Glomerular visceral epithelial cell (primary cell): Measurements from ENCODE around the gene ABCA12.

Experiments used
- DNase-seq: peaks from one replicate; pipeline ENCODE4 v3.0.0-alpha.2; 2016; ENCODE audit errors: extremely low spot score

ABCA12 gene

DNA sequence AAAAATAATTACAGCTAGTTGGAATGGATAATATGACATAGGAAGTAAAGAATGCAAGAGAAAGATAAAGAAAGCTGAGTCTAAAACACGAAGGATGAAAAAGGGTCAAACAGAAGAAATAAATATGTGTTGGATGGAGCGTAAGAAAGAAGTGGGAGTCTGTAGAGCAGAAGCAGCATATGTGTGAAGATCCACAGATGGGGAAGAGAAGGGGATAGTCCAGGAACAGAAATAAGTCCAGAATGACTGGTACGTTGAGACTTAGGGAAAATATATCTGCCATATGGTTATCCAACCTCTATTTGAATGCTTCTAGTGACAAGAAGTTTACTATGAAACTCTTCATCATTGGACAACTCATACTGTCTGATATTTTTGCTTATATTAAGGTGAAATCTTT is 18.0 kb downstream of the ABCA12 start:
- no peak for DNase-seq

DNA sequence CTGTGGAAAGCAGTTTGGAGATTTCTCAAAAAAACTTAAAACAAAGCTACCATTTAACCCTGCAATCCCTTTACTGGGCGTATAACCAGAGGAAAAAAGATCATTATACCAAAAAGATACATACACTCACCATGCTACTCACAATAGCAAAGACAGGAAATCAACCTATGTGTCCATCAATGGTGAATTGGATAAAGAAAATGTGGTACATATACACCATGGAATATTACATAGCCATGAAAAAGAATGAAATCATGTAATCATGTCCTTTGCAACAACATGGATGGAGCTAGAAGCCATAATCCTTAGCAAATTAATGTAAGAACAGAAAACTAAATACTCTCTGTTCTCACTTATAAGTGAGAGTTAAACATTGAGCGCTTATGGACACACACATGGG is 18.6 kb downstream of the ABCA12 start:
- DNase-seq: no peak

DNA sequence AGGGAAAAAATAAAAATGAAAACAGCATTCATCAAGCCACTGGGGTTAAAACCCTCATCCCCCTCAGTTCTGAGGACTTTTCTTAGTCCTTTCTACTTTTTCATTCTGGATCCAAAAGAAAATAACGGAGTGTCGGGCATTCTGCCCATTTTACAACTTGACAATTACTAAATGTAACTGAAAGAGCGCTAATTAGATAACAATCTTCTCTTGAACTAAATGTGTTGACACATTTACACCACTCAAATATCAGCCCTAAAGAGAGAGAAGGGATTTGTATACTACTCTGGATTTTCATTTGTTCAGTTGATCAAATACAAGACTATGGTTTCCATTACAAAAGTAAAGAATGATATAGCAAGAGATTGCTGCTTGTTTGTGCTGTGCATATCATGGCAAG is 27.5 kb downstream of the ABCA12 start:
- no peak for DNase-seq

DNA sequence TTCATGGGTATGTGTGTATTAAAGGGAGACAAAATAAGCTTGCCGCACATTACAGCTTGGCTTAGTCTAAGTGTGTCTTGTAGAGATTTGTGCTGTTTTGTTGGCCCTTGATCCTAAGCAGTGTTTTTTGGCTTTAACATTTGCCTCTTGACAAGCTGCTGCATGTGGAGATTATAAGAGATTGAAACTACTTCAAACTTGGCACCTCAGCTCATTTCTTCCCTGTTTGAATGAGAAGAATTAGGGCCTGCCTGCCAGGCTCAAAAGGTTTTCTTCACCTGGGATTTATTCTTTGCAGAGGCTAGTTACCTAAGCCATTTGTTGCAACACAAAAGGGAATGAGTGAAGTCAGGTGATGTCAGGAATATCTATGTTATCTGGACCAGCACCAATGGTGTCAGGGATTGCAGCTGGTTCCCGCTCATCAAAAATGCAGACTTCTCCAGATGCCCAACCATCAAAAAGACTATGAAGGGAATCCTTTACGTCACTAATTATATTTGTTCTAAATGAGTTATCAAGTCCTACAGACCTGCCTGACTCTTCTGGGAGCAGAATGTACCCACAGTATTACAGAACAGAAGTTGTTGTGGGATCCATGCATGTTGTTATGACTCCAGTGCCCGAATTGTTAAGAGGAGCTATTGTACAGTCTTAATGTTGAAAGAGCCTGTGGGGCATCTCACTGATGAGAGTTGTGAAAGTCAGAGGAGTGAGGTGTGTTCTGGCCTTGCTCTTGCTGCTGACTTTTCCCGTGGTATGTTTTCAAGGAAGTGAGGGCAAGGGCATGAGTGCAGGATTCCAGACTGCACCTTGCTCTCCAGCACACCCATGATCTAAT is 31.0 kb downstream of the ABCA12 start:
- no peak for DNase-seq

DNA sequence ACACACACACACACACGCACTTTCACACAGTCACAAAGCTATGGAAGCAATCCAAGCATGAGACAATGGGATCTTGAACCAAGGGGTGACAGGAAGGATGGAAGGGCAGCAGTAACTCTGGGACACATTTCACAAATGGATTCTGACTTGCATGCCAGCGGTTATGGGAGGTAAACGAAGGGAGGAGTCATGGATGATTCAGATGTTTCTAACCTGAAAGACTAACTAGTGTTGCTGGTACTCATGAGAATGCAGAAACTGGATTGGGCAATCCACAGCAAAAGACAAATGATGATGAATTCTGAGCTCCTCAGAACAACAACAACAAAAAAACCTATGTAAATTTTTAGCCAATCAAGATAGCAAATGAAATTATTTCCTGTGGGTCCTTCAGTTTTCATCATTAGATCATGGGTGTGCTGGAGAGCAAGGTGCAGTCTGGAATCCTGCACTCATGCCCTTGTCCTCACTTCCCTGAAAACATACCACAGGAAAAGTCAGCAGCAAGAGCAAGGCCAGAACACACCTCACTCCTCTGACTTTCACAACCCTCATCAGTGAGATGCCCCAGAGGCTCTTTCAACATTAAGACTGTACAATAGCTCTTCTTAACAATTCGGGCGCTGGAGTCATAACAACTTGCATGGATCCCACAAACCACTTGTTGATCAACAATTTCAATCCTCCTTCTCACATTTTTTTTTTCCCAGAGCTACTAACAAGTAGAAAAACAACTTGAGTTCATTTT is 32.6 kb downstream of the ABCA12 start:
- DNase-seq: peak; percentile 2

DNA sequence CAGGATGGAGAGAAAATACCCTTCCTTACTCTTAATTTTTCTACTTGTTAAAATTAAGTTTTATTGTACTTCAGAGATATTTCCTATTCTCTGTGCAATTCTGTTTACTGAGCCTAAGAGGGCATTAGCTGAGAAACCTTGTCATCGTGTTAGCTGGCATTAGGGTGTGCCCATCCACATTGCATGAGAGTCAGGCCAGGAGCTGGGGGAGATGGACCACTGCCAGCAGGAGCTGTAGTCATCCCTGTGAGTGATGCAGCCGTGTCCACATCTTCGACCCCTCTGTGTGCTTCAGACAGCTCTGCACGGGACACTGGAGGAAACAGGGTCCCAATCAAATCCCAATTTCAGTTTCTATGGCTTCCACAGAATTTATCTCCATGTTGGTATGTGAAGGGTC is 34.2 kb downstream of the ABCA12 start:
- no peak for DNase-seq

DNA sequence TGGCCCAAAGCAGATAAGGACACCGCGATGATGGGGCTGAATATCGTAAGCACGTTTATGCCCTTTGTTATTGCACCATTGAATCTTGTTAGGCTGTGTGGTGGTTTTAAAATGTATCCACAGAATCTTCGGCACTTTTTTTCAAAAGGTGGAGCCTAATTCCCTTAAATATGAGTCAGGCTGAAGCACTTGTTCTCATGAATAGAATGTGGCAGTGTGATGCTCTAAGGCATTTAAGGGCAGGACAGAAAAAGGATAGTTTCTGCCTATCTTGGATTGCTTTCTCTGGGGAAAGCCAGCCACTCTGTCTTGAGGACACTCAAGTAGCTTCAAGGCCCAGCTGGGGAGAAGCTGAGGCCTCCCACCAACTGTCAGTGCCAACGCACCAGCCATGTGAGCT is 39.6 kb downstream of the ABCA12 start:
- no peak for DNase-seq

DNA sequence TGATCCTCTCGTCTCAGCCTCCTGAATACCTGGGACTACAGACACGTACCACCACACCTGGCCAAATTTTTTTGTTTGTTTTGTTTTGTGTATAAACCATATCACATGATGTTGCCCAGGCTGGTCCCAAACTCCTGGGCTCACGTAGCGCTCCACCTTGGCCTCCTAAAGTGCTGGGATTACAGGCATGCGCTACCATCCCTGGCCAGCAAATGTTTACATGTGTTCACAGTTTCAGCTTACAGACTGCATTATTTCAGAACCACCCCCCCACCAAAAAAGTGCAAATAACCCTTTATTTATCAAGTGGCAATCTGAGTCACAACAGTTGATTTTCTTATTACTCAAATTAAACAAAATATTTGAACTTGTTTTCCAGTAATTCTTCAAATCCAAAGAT is 54.3 kb downstream of the ABCA12 start:
- DNase-seq: no peak

DNA sequence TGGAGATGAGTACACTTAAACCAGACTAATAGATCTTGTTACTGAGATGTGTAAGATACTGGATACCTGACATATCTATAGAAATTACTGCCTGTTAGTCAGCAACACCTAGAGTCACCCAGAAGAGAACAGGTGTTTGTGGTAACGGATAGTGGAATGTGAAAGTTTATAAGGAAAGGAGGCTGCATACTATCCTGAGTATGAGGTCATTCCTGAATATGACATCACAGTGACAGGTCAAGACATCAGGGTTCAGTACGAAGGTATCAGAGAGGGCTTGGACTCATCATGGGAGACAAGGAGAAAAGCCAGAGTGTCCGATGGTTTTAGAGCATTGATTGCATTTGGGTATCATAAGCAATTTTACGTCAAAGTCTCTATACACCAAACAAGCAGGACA is 55.3 kb downstream of the ABCA12 start:
- no peak for DNase-seq

DNA sequence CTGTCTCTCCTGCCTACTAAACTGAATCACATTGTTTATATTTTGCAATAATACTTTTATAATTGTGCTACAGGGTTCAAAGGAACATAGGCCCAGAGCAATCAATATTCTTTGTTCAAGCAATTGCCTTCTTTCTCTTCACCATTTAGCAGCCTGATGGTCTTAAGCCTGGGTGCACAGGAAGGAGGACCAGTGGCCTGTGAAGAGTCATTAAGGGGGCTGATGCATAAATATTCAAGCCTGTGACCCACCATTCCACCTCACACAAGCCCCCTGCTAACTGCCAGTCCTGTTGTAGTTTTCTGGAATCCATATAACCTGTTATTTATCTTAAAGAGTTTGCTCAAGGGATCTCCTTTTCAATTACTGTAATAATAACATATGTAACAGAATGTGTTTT is 56.0 kb downstream of the ABCA12 start:
- DNase-seq: no peak

DNA sequence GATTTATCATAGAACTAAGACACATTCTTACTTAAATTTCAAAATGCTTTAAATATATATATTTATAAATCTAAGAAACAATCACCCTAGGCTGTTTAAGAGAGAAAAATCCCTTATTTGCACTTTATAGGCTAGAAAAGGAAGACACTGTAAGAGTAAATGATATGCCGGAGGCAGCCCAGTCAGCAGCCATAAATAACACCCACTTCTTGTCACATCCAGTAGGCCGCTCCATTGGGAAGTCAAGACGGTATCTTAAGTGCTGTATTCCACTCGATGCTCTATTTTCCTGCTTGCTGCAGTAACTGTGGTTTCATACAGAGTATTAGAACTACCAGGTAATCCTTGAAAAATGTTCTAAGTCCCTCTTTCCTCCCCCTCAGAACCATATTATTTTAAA is 57.9 kb downstream of the ABCA12 start:
- DNase-seq: no peak

DNA sequence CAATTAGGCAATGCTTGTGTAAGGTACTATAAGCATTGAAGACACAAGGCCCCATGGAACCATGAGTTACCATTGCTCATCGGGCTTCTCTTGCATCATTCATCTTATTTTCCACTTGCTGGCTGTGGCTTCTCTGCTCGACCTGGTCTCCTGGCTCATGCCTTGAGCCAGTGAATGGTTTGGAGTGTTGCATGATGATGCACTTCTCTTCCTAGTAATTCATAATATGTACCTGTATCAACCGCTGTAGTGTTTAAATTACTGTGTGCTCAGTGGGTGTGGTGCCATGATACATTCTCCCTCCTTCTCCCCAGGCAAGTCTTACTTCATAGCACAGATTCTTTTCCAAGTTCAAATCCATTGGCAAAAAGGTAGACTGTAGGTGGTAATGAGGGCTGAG is 66.8 kb downstream of the ABCA12 start:
- no peak for DNase-seq

DNA sequence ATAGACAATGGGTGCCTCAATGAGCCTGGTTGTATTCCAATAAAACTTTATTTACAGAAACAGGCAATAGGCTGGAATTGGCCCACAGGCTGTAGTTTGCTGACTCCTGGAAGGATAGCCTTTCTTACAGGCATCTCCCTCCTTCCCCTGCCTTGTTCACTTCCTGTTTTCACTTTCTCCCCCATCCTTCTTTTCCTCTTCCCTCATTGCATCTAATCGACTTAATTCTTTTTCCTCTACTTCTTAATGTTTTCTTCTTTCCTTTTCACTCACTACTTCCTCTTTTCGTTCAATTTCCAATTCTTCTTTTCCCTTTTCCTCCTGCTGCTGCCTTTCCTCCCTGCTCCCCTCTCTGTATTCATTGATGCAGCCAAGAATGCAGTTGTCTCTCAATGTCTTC is 70.0 kb downstream of the ABCA12 start:
- no peak for DNase-seq

DNA sequence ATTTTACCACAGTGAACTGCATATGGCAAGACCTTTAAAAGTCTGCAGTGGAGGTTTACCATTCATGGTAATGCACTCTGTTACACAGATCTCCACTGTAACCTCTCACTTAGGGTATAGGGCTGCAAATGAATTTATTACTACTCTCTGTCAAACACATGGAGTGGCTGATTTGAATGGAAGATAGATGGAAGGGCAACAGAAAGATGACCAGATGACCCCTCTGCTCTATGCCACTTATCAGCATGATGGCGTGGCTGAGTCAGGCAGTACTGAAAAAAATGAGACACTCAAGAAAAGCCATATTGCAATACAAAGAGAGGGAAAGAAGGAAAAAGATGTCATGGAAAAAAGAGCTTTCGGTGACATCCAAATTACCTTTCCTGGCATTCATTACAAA is 72.3 kb downstream of the ABCA12 start:
- no peak for DNase-seq

DNA sequence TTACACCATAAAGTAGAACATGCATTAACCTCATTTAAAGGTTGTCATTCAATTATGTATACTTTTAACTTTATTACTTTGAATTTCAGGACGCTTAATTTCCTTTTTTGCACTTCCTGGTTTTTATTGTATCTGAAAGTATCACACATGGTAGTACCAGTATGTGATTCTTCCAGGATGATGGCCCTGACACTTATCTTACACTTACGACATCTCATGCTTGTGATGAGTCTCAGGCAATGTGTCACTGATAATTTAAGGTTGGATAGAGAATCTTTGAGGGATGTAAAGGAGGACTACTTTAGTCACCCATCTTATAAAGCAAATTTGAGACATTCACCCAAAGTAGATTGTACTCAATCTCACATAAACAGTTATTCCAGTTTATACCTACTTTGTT is 74.9 kb downstream of the ABCA12 start:
- DNase-seq: no peak

DNA sequence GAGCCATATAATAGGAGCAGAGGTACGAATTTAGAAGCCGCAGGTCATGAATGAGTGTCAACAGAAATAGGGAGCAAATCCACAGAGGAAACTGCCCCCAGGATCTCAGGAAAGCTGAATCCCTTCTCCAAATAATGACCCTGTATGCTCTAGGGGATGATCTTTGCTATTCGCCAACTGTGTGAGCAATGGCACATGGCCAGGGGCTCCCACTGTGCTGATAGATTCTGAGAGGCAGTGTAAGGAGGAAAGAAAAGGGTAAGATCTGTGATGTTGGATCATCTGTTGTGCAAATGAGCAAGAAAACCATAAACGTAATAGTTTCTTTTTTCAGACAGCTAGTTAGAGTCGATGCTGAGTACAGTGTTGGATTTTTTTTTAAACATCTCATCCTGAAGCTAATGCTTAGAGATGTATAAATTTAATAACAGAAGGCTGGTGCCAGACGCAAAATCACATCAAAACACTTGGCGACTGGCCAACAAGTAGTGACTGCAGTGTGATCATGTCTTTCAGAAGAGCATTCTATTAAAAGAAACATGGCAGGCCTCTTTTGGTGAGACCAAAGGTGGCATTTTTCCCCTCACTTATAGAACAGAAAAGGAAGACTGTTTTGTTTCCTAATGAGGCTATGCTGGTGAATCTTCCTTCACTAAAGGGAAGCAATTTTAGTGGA is 77.4 kb downstream of the ABCA12 start:
- no peak for DNase-seq

DNA sequence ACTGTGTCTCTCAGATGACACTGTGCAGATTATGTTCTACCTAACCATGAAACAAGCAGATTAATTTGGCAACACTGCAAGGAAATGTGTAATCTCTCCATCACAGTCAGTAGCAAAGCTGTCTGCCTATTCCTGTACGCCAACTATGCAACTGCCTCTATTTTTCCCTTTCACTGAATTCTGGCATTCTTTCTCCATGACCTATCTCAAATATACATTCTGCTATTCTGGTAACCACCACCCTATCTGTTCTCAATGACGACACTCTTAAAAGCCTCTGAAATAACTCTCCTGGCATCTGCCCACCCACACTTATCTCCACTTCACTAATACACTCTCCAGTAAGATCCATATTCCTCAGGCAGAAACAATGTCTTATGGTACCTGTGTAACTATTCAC is 78.7 kb downstream of the ABCA12 start:
- no peak for DNase-seq

DNA sequence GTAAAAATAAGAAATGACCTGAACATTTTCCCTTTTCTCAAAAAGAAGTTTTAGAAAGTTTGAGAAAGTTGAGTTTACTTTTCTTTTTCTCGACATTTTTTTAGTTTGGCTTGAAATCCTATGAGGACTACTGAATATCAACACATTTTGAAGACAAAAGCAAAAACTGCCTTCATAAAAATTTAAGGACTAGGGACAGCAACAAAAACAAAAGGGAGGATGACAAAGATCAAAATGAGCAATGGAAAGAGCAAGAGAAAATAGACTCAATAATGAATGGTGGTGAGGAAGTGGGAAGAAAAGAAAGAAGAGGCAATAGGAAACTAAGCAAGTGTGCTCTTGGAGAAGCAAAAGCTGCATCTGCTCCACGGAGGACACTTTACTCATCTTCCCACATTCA is 82.5 kb downstream of the ABCA12 start:
- no peak for DNase-seq

DNA sequence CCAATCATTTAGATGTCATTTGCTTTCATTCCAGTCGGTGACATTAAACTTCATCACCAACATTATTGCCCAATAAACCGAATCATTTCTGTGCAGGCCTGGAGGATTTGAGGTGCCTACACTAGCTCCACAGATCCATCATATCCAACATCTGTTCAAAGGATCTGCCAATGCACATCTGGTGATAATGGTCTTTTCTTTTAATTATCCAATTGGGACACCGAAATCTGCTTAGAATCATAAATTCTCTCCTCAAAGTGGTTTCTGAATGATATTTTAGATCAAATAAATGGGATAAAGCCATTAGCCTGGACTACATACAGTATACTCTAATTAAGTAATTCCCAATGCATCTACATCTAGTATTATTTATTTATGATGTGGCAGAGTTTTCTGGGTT is 85.6 kb downstream of the ABCA12 start:
- no peak for DNase-seq

DNA sequence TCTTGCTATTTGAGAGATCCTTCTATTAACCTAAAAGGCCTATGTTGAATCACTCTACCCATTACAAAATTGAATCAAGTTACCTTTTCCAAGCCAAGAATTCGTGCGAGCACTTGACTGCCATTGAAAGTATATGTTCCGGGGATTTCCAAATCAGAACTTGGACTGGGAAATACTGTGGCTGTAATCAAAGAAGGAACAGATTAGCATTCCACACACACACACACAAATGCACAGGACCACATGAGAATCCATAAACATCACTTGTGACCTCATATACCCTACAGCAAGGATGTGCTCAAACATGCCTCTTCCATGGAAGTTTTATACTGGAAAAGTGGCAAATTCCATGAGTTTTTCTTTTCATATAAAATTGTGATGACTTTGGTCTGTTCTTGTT is 86.0 kb downstream of the ABCA12 start:
- DNase-seq: no peak

DNA sequence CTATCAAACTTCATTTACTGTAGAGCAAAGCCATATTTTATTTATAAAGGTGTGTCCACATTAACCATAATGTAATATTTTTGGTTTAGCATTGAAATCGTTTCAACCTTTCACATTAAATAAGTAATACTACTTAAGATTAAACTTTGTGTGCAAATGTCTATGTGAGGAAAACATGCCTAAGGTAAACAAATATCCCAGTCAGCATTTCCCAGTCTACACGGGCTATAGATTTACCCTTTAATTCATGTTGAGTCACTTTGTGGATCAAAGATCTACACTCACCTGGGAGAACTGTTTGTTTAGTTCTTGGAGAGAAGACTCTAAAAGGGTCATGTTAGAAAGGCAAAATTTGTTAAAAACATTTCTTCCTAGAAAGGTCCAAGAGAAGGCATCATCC is 89.1 kb downstream of the ABCA12 start:
- DNase-seq: no peak

DNA sequence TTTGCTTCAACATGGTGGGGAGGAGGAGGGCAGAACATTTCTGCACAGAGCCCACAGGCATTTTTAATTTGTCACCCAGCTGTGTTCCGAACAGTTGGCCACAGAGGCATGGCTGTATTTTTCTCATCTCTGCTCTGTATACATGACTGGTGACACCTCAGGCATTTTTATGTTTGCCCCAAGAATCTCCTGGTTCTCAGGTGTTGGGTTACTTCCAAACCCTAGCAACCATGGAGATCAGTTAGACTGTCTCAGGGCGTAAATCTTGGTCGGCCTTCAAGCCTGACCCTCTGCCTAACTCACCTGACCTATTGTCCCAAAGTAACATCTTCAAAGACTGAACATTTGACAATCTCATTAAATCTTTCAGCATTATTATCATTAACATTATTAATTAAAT is 100.0 kb downstream of the ABCA12 start:
- no peak for DNase-seq

DNA sequence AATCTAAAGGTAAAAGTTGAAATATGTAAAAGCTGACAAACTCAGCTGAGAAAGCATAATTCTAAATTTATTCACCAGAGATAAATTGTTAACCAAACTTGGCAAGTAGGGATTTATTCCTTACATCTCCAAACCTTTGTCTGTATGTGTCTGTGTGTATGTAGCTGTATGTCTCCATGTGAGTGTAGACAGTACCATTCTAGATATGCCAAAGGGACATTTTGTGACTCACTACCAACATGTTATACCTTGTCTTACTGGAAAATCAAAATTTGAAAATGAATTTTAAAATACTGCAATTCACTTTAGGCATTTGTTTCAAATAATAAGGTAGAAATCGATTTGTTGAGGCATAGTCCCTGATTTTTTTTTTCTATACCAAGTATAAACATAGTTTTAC is 102.1 kb downstream of the ABCA12 start:
- no peak for DNase-seq
